ENCODE measurements around the gene INPP4A.

INPP4A gene

GRCh38 chr2:98550165-98550564 is 105.5 kb downstream of the INPP4A start:
- POLR2A ChIA-PET, result no interaction called here
- Histone ChIP-seq H3K27ac (ENCODE audit: insufficient read depth in 1 of 2, low read depth in 1 of 2, low read length in 2 of 2, poor library complexity in 1 of 2, severe bottlenecking in 2 of 2) (no peak overlapping the region), H3K36me3 (ENCODE audit: control insufficient read depth in 4 of 4, insufficient read depth in 4 of 4, low read length in 3 of 4) (peaks cover 20 to 66% (median 48%) of the 10 kb centered on the region in 4 experiments), H3K27me3 (replicated peaks in 2 of 5; ENCODE audit: control insufficient read depth in 4 of 5, insufficient read depth in 5 of 5, low read length in 4 of 5) (no peaks in the 10 kb centered on the region), H3K9me3 (ENCODE audit: control extremely low read depth in 1 of 5, control insufficient read depth in 4 of 5, insufficient read depth in 2 of 5, low read depth in 1 of 5, low read length in 4 of 5) (no peaks in the 10 kb centered on the region), H3K4me3 (ENCODE audit: control insufficient read depth in 1 of 7, extremely low read depth in 1 of 7, insufficient read depth in 4 of 7, low read depth in 2 of 7, low read length in 6 of 7) (no peak overlapping the region), H3K4me1 (ENCODE audit: control extremely low read depth in 1 of 4, control insufficient read depth in 4 of 4, insufficient read depth in 4 of 4, low read length in 3 of 4) (peaks cover 0 to 12% (median 8%) of the 10 kb centered on the region in 4 experiments)
- no peak for DNase-seq
- WGBS (ENCODE audit: insufficient coverage), result 90% methylated on average over 2 of the region's 4 CpGs
- CTCF ChIA-PET, result no interaction called here

GRCh38 chr2:98551316-98551715 is 106.7 kb downstream of the INPP4A start:
- Histone ChIP-seq H3K4me1 (ENCODE audit: control extremely low read depth in 1 of 4, control insufficient read depth in 4 of 4, insufficient read depth in 4 of 4, low read length in 3 of 4) (peaks cover 0 to 15% (median 8%) of the 10 kb centered on the region in 4 experiments), H3K4me3 (ENCODE audit: control insufficient read depth in 1 of 7, extremely low read depth in 1 of 7, insufficient read depth in 4 of 7, low read depth in 2 of 7, low read length in 6 of 7) (no peak overlapping the region), H3K27me3 (replicated peaks in 2 of 5; ENCODE audit: control insufficient read depth in 4 of 5, insufficient read depth in 5 of 5, low read length in 4 of 5) (no peaks in the 10 kb centered on the region), H3K27ac (ENCODE audit: insufficient read depth in 1 of 2, low read depth in 1 of 2, low read length in 2 of 2, poor library complexity in 1 of 2, severe bottlenecking in 2 of 2) (no peak overlapping the region), H3K9me3 (ENCODE audit: control extremely low read depth in 1 of 5, control insufficient read depth in 4 of 5, insufficient read depth in 2 of 5, low read depth in 1 of 5, low read length in 4 of 5) (no peaks in the 10 kb centered on the region), H3K36me3 (ENCODE audit: control insufficient read depth in 4 of 4, insufficient read depth in 4 of 4, low read length in 3 of 4) (peaks cover 17 to 66% (median 47%) of the 10 kb centered on the region in 4 experiments)
- ChIA-PET POLR2A (no interaction called here), CTCF (no interaction called here)
- WGBS (ENCODE audit: insufficient coverage), result 97% methylated on average over 5 of the region's 6 CpGs
- DNase-seq, result no peak

- peaks cover 15 to 62% (median 51%) of the 10 kb centered on the region in 4 experiments for H3K36me3 ChIP-seq (ENCODE audit: control insufficient read depth in 4 of 4, insufficient read depth in 4 of 4, low read length in 3 of 4)
- peaks cover 0 to 17% (median 2%) of the 10 kb centered on the region in 4 experiments for H3K4me1 ChIP-seq (ENCODE audit: control extremely low read depth in 1 of 4, control insufficient read depth in 4 of 4, insufficient read depth in 4 of 4, low read length in 3 of 4)
- 100% methylated on average over 7 of the region's 7 CpGs for WGBS (ENCODE audit: insufficient coverage)
- H3K4me3 ChIP-seq (ENCODE audit: control insufficient read depth in 1 of 7, extremely low read depth in 1 of 7, insufficient read depth in 4 of 7, low read depth in 2 of 7, low read length in 6 of 7), result no peak overlapping the region
- H3K27me3 ChIP-seq (replicated peaks in 2 of 5; ENCODE audit: control insufficient read depth in 4 of 5, insufficient read depth in 5 of 5, low read length in 4 of 5), result no peaks in the 10 kb centered on the region
- no peaks in the 10 kb centered on the region for H3K9me3 ChIP-seq (ENCODE audit: control extremely low read depth in 1 of 5, control insufficient read depth in 4 of 5, insufficient read depth in 2 of 5, low read depth in 1 of 5, low read length in 4 of 5)
- POLR2A ChIA-PET, result no interaction called here
- H3K27ac ChIP-seq (ENCODE audit: insufficient read depth in 1 of 2, low read depth in 1 of 2, low read length in 2 of 2, poor library complexity in 1 of 2, severe bottlenecking in 2 of 2), result no peak overlapping the region
- DNase-seq, result no peak
- CTCF ChIA-PET, result interaction anchor here (0.6 kb wide), 2 partner anchors 32 to 1121 kb away, joined by 3 to 4 read pairs; no protein-coding TSS in a partner anchor
Measured at GRCh38 chr2:98552499-98553179, 108.0 kb downstream of the INPP4A start.

- Histone ChIP-seq H3K4me1 (ENCODE audit: control extremely low read depth in 1 of 4, control insufficient read depth in 4 of 4, insufficient read depth in 4 of 4, low read length in 3 of 4) (peaks cover 0 to 15% (median 0%) of the 10 kb centered on the region in 4 experiments), H3K9me3 (ENCODE audit: control extremely low read depth in 1 of 5, control insufficient read depth in 4 of 5, insufficient read depth in 2 of 5, low read depth in 1 of 5, low read length in 4 of 5) (no peaks in the 10 kb centered on the region), H3K27me3 (replicated peaks in 2 of 5; ENCODE audit: control insufficient read depth in 4 of 5, insufficient read depth in 5 of 5, low read length in 4 of 5) (no peaks in the 10 kb centered on the region), H3K27ac (ENCODE audit: insufficient read depth in 1 of 2, low read depth in 1 of 2, low read length in 2 of 2, poor library complexity in 1 of 2, severe bottlenecking in 2 of 2) (no peak overlapping the region), H3K36me3 (ENCODE audit: control insufficient read depth in 4 of 4, insufficient read depth in 4 of 4, low read length in 3 of 4) (peaks cover 14 to 68% (median 56%) of the 10 kb centered on the region in 4 experiments), H3K4me3 (ENCODE audit: control insufficient read depth in 1 of 7, extremely low read depth in 1 of 7, insufficient read depth in 4 of 7, low read depth in 2 of 7, low read length in 6 of 7) (no peak overlapping the region)
- no peak for DNase-seq
- POLR2A ChIA-PET, result no interaction called here
- CTCF ChIA-PET, result interaction anchor here (0.6 kb wide), 1 partner anchor 13 kb away, joined by 3 read pairs; no protein-coding TSS in a partner anchor
- WGBS (ENCODE audit: insufficient coverage), result 94% methylated on average over 10 of the region's 10 CpGs
Measured at GRCh38 chr2:98554116-98554861, 109.6 kb downstream of the INPP4A start.

GRCh38 chr2:98555696-98556095 is 111.0 kb downstream of the INPP4A start:
- POLR2A ChIA-PET, result no interaction called here

GRCh38 chr2:98556344-98557033 is 111.8 kb downstream of the INPP4A start:
- H3K4me1 ChIP-seq (ENCODE audit: control extremely low read depth in 1 of 4, control insufficient read depth in 4 of 4, insufficient read depth in 4 of 4, low read length in 3 of 4), result peaks cover 0 to 29% (median under 1%) of the 10 kb centered on the region in 4 experiments
- H3K9me3 ChIP-seq (ENCODE audit: control extremely low read depth in 1 of 5, control insufficient read depth in 4 of 5, insufficient read depth in 2 of 5, low read depth in 1 of 5, low read length in 4 of 5), result no peaks in the 10 kb centered on the region
- DNase-seq, result peak in 1 of 3 donors; percentile 13
- no peaks in the 10 kb centered on the region for H3K27me3 ChIP-seq (replicated peaks in 2 of 5; ENCODE audit: control insufficient read depth in 4 of 5, insufficient read depth in 5 of 5, low read length in 4 of 5)
- H3K27ac ChIP-seq (ENCODE audit: insufficient read depth in 1 of 2, low read depth in 1 of 2, low read length in 2 of 2, poor library complexity in 1 of 2, severe bottlenecking in 2 of 2), result no peak overlapping the region
- WGBS (ENCODE audit: insufficient coverage), result 90% methylated on average over 4 of the region's 5 CpGs
- peaks cover 14 to 70% (median 56%) of the 10 kb centered on the region in 4 experiments for H3K36me3 ChIP-seq (ENCODE audit: control insufficient read depth in 4 of 4, insufficient read depth in 4 of 4, low read length in 3 of 4)
- ChIA-PET POLR2A (interaction anchor here (0.5 kb wide), 1 partner anchor 1475 kb away, joined by 4 read pairs; no protein-coding TSS in a partner anchor), CTCF (interaction anchor here (0.6 kb wide), 1 partner anchor 29 kb away, joined by 3 read pairs; no protein-coding TSS in a partner anchor)
- no peak overlapping the region for H3K4me3 ChIP-seq (ENCODE audit: control insufficient read depth in 1 of 7, extremely low read depth in 1 of 7, insufficient read depth in 4 of 7, low read depth in 2 of 7, low read length in 6 of 7)

More at GRCh38 chr2:98555696-98556095, 111.0 kb downstream of the INPP4A start:
- Histone ChIP-seq H3K9me3 (ENCODE audit: control extremely low read depth in 1 of 5, control insufficient read depth in 4 of 5, insufficient read depth in 2 of 5, low read depth in 1 of 5, low read length in 4 of 5) (no peaks in the 10 kb centered on the region), H3K27me3 (replicated peaks in 2 of 5; ENCODE audit: control insufficient read depth in 4 of 5, insufficient read depth in 5 of 5, low read length in 4 of 5) (no peaks in the 10 kb centered on the region), H3K27ac (ENCODE audit: insufficient read depth in 1 of 2, low read depth in 1 of 2, low read length in 2 of 2, poor library complexity in 1 of 2, severe bottlenecking in 2 of 2) (no peak overlapping the region), H3K36me3 (ENCODE audit: control insufficient read depth in 4 of 4, insufficient read depth in 4 of 4, low read length in 3 of 4) (peaks cover 14 to 66% (median 56%) of the 10 kb centered on the region in 4 experiments), H3K4me1 (ENCODE audit: control extremely low read depth in 1 of 4, control insufficient read depth in 4 of 4, insufficient read depth in 4 of 4, low read length in 3 of 4) (peaks cover 0 to 29% (median under 1%) of the 10 kb centered on the region in 4 experiments), H3K4me3 (ENCODE audit: control insufficient read depth in 1 of 7, extremely low read depth in 1 of 7, insufficient read depth in 4 of 7, low read depth in 2 of 7, low read length in 6 of 7) (no peak overlapping the region)
- WGBS (ENCODE audit: insufficient coverage), result 100% methylated on average over 3 of the region's 8 CpGs
- DNase-seq, result no peak
- CTCF ChIA-PET, result interaction anchor here (1.1 kb wide), 1 partner anchor 13 kb away, joined by 3 read pairs; no protein-coding TSS in a partner anchor
